Duodenal mucosa (tissue), 2 donors: ENCODE data around the gene C12orf60.

Source experiments
- H3K27ac ChIP-seq: one replicate; pipeline ENCODE4 v1.7.0; 2013; ENCODE audit warnings: low read depth, low read length
- H3K27me3 ChIP-seq, 2 donors: one replicate each; pipeline ENCODE4 v1.7.0; 2013; ENCODE audit warnings: low read length in 2 of 2, control low read depth in 1 of 2; ENCODE audit not compliant: insufficient read depth in 2 of 2, control insufficient read depth in 1 of 2
- H3K36me3 ChIP-seq, 2 donors: one replicate each; pipeline ENCODE4 v1.7.0; 2013; ENCODE audit warnings: low read length in 2 of 2, control low read depth in 1 of 2; ENCODE audit not compliant: insufficient read depth in 2 of 2, control insufficient read depth in 1 of 2
- H3K4me1 ChIP-seq, 2 donors: one replicate each; pipeline ENCODE4 v1.7.0; 2013; ENCODE audit warnings: low read length in 2 of 2, control low read depth in 1 of 2; ENCODE audit not compliant: insufficient read depth in 2 of 2, control insufficient read depth in 1 of 2
- H3K4me3 ChIP-seq, 2 donors: one replicate each; pipeline ENCODE4 v1.7.0; 2013; ENCODE audit warnings: low read length in 2 of 2, low read depth in 1 of 2
- H3K9ac ChIP-seq, 2 donors: one replicate each; pipeline ENCODE4 v1.7.0; 2013; ENCODE audit warnings: low read length in 2 of 2, low read depth in 1 of 2
- H3K9me3 ChIP-seq, 2 donors: one replicate each; pipeline ENCODE4 v1.7.0; 2013; ENCODE audit warnings: low read length in 2 of 2, control low read depth in 1 of 2; ENCODE audit not compliant: control insufficient read depth in 1 of 2

The C12orf60 gene

DNA sequence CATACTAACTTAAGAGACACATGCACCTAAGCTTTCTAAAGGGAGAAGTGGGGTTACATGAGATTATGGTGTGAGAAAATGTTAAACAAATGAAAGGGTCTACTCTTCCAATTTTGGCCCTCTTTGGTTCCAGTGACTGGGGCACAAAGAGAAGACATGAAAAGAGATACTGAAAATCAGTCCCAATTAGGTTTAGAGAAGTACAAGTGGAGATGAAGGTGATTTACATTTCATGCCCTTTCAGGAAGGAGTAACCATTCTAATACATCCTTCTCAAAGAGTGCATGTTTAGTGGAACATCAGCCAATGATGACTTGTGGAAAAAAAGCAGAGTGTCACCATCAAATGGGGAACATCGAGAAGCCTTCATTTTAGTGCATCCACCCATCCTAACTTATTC, 67.8 kb downstream of the C12orf60 start:
- no peaks in the 10 kb centered on the region for H3K36me3 ChIP-seq
- no peaks in the 10 kb centered on the region for H3K4me1 ChIP-seq
- no peak overlapping the region for H3K4me3 ChIP-seq
- H3K27me3 ChIP-seq = no peaks in the 10 kb centered on the region
- peaks cover 0 to 2% of the 10 kb centered on the region in 2 donors for H3K9me3 ChIP-seq
- H3K27ac ChIP-seq = no peak overlapping the region
- H3K9ac ChIP-seq = no peak overlapping the region

DNA sequence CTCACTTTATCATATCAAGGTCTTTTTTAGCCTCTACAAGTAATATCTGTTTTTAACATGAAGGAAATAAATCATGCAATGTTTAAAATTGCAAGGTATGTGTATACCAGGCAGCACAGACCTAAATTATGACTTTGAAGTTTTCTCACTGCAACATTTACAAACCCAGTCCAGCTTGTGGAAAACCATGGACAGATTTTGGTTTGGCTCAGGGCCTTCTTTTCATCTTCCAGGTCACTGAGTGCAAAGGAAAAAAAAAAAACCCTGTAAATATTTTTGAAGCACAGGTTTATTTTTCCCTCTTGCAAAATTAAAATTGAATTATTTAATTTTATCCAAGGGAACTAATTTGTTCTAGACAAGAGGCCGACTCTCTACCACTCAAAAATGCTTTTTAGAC, 68.4 kb downstream of the C12orf60 start:
- Histone ChIP-seq H3K36me3 (no peaks in the 10 kb centered on the region), H3K4me3 (no peak overlapping the region), H3K4me1 (no peaks in the 10 kb centered on the region), H3K9ac (no peak overlapping the region), H3K27ac (no peak overlapping the region), H3K9me3 (peaks cover 0 to under 1% of the 10 kb centered on the region in 2 donors), H3K27me3 (no peaks in the 10 kb centered on the region)

DNA sequence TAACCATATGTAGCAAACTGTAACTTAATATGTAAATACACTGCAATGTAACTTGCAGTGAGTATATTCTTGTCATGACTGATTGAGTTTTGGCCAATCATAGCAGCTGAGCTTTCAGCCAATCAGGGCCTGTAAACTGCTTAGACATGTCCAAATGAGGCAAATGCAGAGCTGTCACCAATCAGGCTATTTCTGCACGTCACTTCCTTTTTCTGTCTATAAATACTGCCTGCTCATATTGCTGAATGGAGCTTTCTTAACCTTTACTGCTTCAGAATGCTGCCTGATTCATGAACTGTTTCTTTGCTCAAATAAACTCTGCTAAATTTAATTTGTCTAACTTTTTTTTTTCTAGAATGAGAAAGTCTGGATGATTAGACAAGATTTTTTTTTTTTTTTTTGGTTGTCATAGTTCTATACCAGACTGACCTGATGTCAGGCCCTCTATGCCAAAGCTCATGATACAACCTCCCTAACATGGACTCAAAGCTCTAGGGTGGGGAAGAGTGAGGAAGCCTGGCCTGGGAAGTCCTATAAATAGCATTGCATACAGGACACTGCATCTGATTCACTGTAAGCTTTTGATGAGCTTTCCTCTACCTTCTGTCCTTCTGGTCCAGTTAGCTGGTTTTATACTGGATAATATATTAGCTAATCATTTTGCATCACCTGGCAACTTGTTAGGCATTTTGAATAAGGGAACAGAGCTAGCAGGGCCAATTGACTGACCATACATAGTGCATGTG, 70.1 kb downstream of the C12orf60 start:
- Histone ChIP-seq H3K9me3 (no peaks in the 10 kb centered on the region), H3K27ac (no peak overlapping the region), H3K9ac (no peak overlapping the region), H3K36me3 (no peaks in the 10 kb centered on the region), H3K27me3 (no peaks in the 10 kb centered on the region), H3K4me1 (no peaks in the 10 kb centered on the region), H3K4me3 (no peak overlapping the region)
